HG03095 (cell line): Measurements from ENCODE around the gene TRIM62.

Experiments
- ATAC-seq: cut with Tn5 transposase; IDR thresholded peaks from one replicate; pipeline ENCODE4 v1.9.1; 2021; ENCODE audit warnings: moderate library complexity; ENCODE audit not compliant: unreplicated experiment

The TRIM62 gene

GRCh38 chr1:33181921-33182341, at the start of gene TRIM62:
Gene TRIM62, minus strand, starts transcription at chr1:33182043. Its CDS starts 611 bp downstream, at chr1:33181432.
- ATAC-seq: peak; percentile 52

- ATAC-seq: no peak
Observed at GRCh38 chr1:33231166-33231565, 49.3 kb upstream of the TRIM62 start.

GRCh38 chr1:33228935-33229487, 47.2 kb upstream of the TRIM62 start:
- ATAC-seq: no peak

- no peak for ATAC-seq
Observed at GRCh38 chr1:33225586-33225985, 43.7 kb upstream of the TRIM62 start.

- ATAC-seq: no peak
Observed at GRCh38 chr1:33224166-33224707, 42.4 kb upstream of the TRIM62 start.

GRCh38 chr1:33222381-33222780, 40.5 kb upstream of the TRIM62 start:
- ATAC-seq: no peak

GRCh38 chr1:33221385-33221758, 39.5 kb upstream of the TRIM62 start:
- no peak for ATAC-seq

- no peak for ATAC-seq
Observed at GRCh38 chr1:33220676-33221384, 39.0 kb upstream of the TRIM62 start.

GRCh38 chr1:33219886-33220661, 38.2 kb upstream of the TRIM62 start:
- no peak for ATAC-seq

- ATAC-seq: no peak
Observed at GRCh38 chr1:33211972-33212371, 30.1 kb upstream of the TRIM62 start.

- ATAC-seq: no peak
Observed at GRCh38 chr1:33206340-33206739, 24.5 kb upstream of the TRIM62 start.

GRCh38 chr1:33195556-33195955, 13.7 kb upstream of the TRIM62 start:
- no peak for ATAC-seq

- no peak for ATAC-seq
Observed at GRCh38 chr1:33191731-33192275, 10.0 kb upstream of the TRIM62 start.

- ATAC-seq: no peak
Observed at GRCh38 chr1:33190701-33191100, 8.9 kb upstream of the TRIM62 start.

GRCh38 chr1:33188572-33189275, 6.9 kb upstream of the TRIM62 start:
- ATAC-seq: no peak

- ATAC-seq: no peak
Observed at GRCh38 chr1:33186936-33187335, 5.1 kb upstream of the TRIM62 start.

GRCh38 chr1:33185541-33185940, 3.7 kb upstream of the TRIM62 start:
- no peak for ATAC-seq

GRCh38 chr1:33183306-33183705, 1.5 kb upstream of the TRIM62 start:
- ATAC-seq: no peak

- no peak for ATAC-seq
Observed at GRCh38 chr1:33182896-33183295, 1.1 kb upstream of the TRIM62 start.

- no peak for ATAC-seq
Observed at GRCh38 chr1:33182401-33182841, 578 bp upstream of the TRIM62 start.
